GM12878 (cell line): Measurements from ENCODE around the gene LYPD5. TPM values are rescaled to one million over a fixed set of nuclear protein-coding genes. Genes with fewer than 3 reads are reported as not detected.
A peak's percentile ranks its signal among the peaks of the same experiment; 100 is the strongest.

Experiments used
- ATAC-seq: fragments of 200-7000 bp; cut with Tn5 transposase; 3 replicates; pipeline ENCODE4 v1.9.1; 2020; ENCODE audit warnings: mild to moderate bottlenecking, moderate library complexity
- BruUV-seq: library from RNA; stranded (reverse); fragments of 400-500 nt; replicated peaks from 2 replicates; lab custom pipeline; 2021; lab: Mats Ljungman, UMichigan
- CTCF ChIA-PET: fragments of 300-600 bp; sonication (Branson Sonifier 250); formaldehyde crosslinking; extraction: SDS; loops from one replicate; lab custom pipeline; 2021; ENCODE audit warnings: inconsistent platforms; lab: Yijun Ruan, JAX
- POLR2A ChIA-PET: fragments of 350-600 bp; formaldehyde crosslinking; extraction: SDS; loops from one replicate; lab custom pipeline; 2021; ENCODE audit warnings: inconsistent platforms; lab: Charles Lee
- RAD21 ChIA-PET: fragments of 300-600 bp; sonication (Branson Sonifier 250); formaldehyde crosslinking; loops from one replicate; lab custom pipeline; 2023; ENCODE audit warnings: antibody characterized with exemption; ENCODE audit not compliant: unreplicated experiment; lab: Charles Lee
- SMC1A ChIA-PET: fragments of 300-600 bp; sonication (Branson Sonifier 250); formaldehyde crosslinking; loops from one replicate; lab custom pipeline; 2023; ENCODE audit not compliant: unreplicated experiment, uncharacterized antibody; lab: Charles Lee
- DNase-seq: peaks from one replicate; pipeline ENCODE4 v3.0.0-alpha.2; 2011; ENCODE audit warnings: low read depth, low spot score
- FAIRE-seq: peaks from 3 replicates; lab custom pipeline; 2011; peaks lifted over from hg19 to GRCh38; lab: Jason Lieb, UNC
- H2AFZ ChIP-seq: 2 replicates; pipeline ENCODE4 v1.6.0; 2011; ENCODE audit warnings: low read depth, low read length, control low read depth; ENCODE audit not compliant: control insufficient read depth
- H3K27ac ChIP-seq: 2 replicates; pipeline ENCODE4 v1.5.1; 2011; ENCODE audit warnings: control low read depth; ENCODE audit not compliant: control insufficient read depth, insufficient read depth
- H3K27me3 ChIP-seq, 2 experiments: replicated peaks in 1 of 2; 2 replicates each; pipeline versions ENCODE4 v1.6.0 to v1.6.1; 2011; ENCODE audit warnings: low read length in 1 of 2; ENCODE audit not compliant: control insufficient read depth in 2 of 2, insufficient read depth in 2 of 2
- H3K36me3 ChIP-seq, 2 experiments: 2 replicates each; pipeline ENCODE4 v1.5.1; 2011; ENCODE audit warnings: low read length in 1 of 2; ENCODE audit not compliant: control insufficient read depth in 2 of 2, insufficient read depth in 2 of 2
- H3K4me1 ChIP-seq: 2 replicates; pipeline ENCODE4 v1.6.1; 2011; ENCODE audit warnings: mild to moderate bottlenecking, low read length, moderate library complexity, mixed read lengths; ENCODE audit not compliant: control insufficient read depth, insufficient read depth
- H3K4me2 ChIP-seq: 2 replicates; pipeline ENCODE4 v1.6.0; 2011; ENCODE audit warnings: control low read depth; ENCODE audit not compliant: control insufficient read depth, insufficient read depth
- H3K4me3 ChIP-seq: fragments of 200-600 bp; sonication (generic); 2 replicates; pipeline ENCODE4 v1.5.1; 2016
- H3K79me2 ChIP-seq: 2 replicates; pipeline ENCODE4 v1.6.0; 2011; ENCODE audit warnings: low read length; ENCODE audit not compliant: control insufficient read depth, insufficient read depth
- H3K9ac ChIP-seq: 2 replicates; pipeline ENCODE4 v1.8.0; 2011; ENCODE audit warnings: low read length, control low read depth, mixed read lengths; ENCODE audit not compliant: control insufficient read depth, insufficient read depth
- H3K9me3 ChIP-seq: replicated peaks from 3 replicates; pipeline ENCODE4 v1.5.1; 2011; ENCODE audit warnings: mild to moderate bottlenecking, low read length; ENCODE audit not compliant: control insufficient read depth, insufficient read depth
- H4K20me1 ChIP-seq: 2 replicates; pipeline ENCODE4 v1.6.0; 2011; ENCODE audit not compliant: control insufficient read depth, insufficient read depth
- NRF1 ChIP-seq: conservative IDR thresholded peaks from 2 replicates; pipeline ENCODE4 v1.6.1; 2011; ENCODE audit warnings: mild to moderate bottlenecking, low read depth, low read length, improper control_type of control experiment
- RB1 ChIP-seq: fragments of 450-650 bp; formaldehyde crosslinking; IDR thresholded peaks from 2 replicates; pipeline ENCODE4 v1.6.1; 2017; ENCODE audit warnings: mild to moderate bottlenecking, borderline replicate concordance
- RELB ChIP-seq: fragments of 450-650 bp; IDR thresholded peaks from 2 replicates; pipeline ENCODE4 v1.6.1; 2017; ENCODE audit warnings: low read depth, mild to moderate bottlenecking, moderate library complexity
- RFX5 ChIP-seq: IDR thresholded peaks from 2 replicates; pipeline ENCODE4 v1.6.1; 2011; ENCODE audit warnings: low read depth, low read length, improper control_type of control experiment
- SREBF2 ChIP-seq: IDR thresholded peaks from 2 replicates; pipeline ENCODE4 v1.6.1; 2012; ENCODE audit warnings: mild to moderate bottlenecking, low read length
- SRF ChIP-seq, 2 experiments: IDR thresholded peaks; 2 replicates each; pipeline ENCODE4 v1.6.1; 2011; ENCODE audit warnings: low read depth in 2 of 2, low read length in 2 of 2, mild to moderate bottlenecking in 1 of 2, moderate library complexity in 1 of 2
- TARDBP ChIP-seq: IDR thresholded peaks from 2 replicates; pipeline ENCODE4 v1.6.1; 2016; ENCODE audit warnings: borderline replicate concordance
- TCF3 ChIP-seq: IDR thresholded peaks from 2 replicates; pipeline ENCODE4 v1.6.1; 2012; ENCODE audit warnings: low read depth, mild to moderate bottlenecking, low read length, borderline replicate concordance; ENCODE audit not compliant: insufficient read depth
- ZBED1 ChIP-seq: IDR thresholded peaks from 2 replicates; pipeline ENCODE4 v1.6.1; 2016; ENCODE audit warnings: borderline replicate concordance
- ZBTB33 ChIP-seq: fragments of 450-650 bp; IDR thresholded peaks from 2 replicates; pipeline ENCODE4 v1.6.1; 2017; ENCODE audit warnings: mild to moderate bottlenecking
- ZBTB40 ChIP-seq: fragments of 450-650 bp; IDR thresholded peaks from 2 replicates; pipeline ENCODE4 v1.6.1; 2016; ENCODE audit warnings: mild to moderate bottlenecking, moderate library complexity, borderline replicate concordance
- WGBS: methylation state at CpG from one replicate; pipeline ENCODE4 v1.1.6; 2016; ENCODE audit warnings: low lambda C conversion rate; ENCODE audit not compliant: insufficient replicate concordance, insufficient coverage; ENCODE audit errors: missing lambda C conversion rate; 5-methylcytosine and 5-hydroxymethylcytosine counted together
- in situ Hi-C: fragments of 300-500 bp; cut with MboI; formaldehyde crosslinking; loops from 9 replicates; pipeline ENCODE4 v1.14.3; 2018; ENCODE audit warnings: mixed read lengths
- intact Hi-C: fragments of 100-400 bp; cut with micrococcal nuclease; formaldehyde crosslinking; loops from one replicate; pipeline ENCODE4 v1.14.2; 2022; ENCODE audit not compliant: unreplicated experiment
- polyA plus RNA-seq, 11 experiments: library from polyadenylated mRNA; depleted of rRNA in 4 of 11; unstranded in 6 of 11; stranded (reverse) in 5 of 11; fragments of >200 nt; fragmentation: Nextera tagmentation in 4 of 11; fragmentation: Illumina TruSeq in 1 of 11; extraction: Ambion mirVana in 4 of 11; extraction: Trizol in 1 of 11; gene quantifications; 1 replicate in 1 of 11; 2 replicates in 10 of 11; pipeline versions ENCODE4 v1.2.1 to v1.2.3, GENCODE V29; 2011 to 2016; ENCODE audit warnings: inconsistent platforms in 2 of 11, missing spikeins in 2 of 11, low read depth in 1 of 11
- total RNA-seq, 4 experiments: library from RNA; depleted of rRNA in 3 of 4; stranded (reverse); fragments of >200 nt in 3 of 4; fragmentation: Illumina TruSeq in 1 of 4; extraction: Trizol in 1 of 4; gene quantifications; 2 replicates each; pipeline versions ENCODE4 v1.2.1 to v1.2.3, GENCODE V29; 2013 to 2021

LYPD5 gene
- total and polyA plus RNA-seq, 10 of the 15 experiments (the other 5 are each of a cell fraction or from before 2014, with no cell fraction given): 0.04 to 2.2 (median 0.69) TPM; not detected in 1

- TF ChIP-seq ZBTB40 (no peak), RB1 (peak; percentile 26; the same call in 1 of the 2 replicates), TARDBP (no peak), SRF (IDR thresholded peaks at IDR 0.05; ENCODE audit: low read depth in 2 of 2, low read length in 2 of 2) (no peak)
Observed at GRCh38 chr19:43780706-43781525, 21.3 kb downstream of the LYPD5 start, which contains the start of gene KCNN4 (continued).

GRCh38 chr19:43779820-43780219 is 22.4 kb downstream of the LYPD5 start:
- CTCF ChIA-PET: interaction anchor here (2.5 to 9.2 kb wide), 4 partner anchors 10 to 111 kb away, joined by 8 to 324 read pairs (median 96); partner anchors contain the start of gene SMG9
- intact Hi-C loops (loop anchor here (2.0 to 10.0 kb wide), 3 partner anchors 111 to 335 kb away; no protein-coding TSS in a partner anchor), in situ Hi-C loops (no loop called here)
- POLR2A ChIA-PET: interaction anchor here (0.5 to 8.4 kb wide), 9 partner anchors 20 to 222 kb away, joined by 3 to 389 read pairs (median 3); partner anchors contain the start of genes IRGQ, SMG9 and ZNF45
- Histone ChIP-seq H3K27me3 (no peaks in the 10 kb centered on the region), H3K4me1 (peaks cover 69% of the 10 kb centered on the region), H3K4me3 (peak overlapping the region; percentile 100), H3K4me2 (peak overlapping the region; percentile 83), H3K79me2 (peaks cover 61% of the 10 kb centered on the region), H3K36me3 (peaks cover 0 to 4% of the 10 kb centered on the region in 2 experiments; a peak in 1 of 4 replicates), H4K20me1 (no peaks in the 10 kb centered on the region), H3K9ac (peak overlapping the region; percentile 88), H3K27ac (peak overlapping the region; percentile 95), H3K9me3 (no peaks in the 10 kb centered on the region), H2AFZ (no peak overlapping the region)
- SMC1A ChIA-PET: interaction anchor here (1.1 to 8.3 kb wide), 7 partner anchors 10 to 255 kb away, joined by 3 to 325 read pairs (median 5); partner anchors contain the start of genes PLAUR and SMG9
- 0% methylated on average over 3 of the region's 3 CpGs for WGBS
- DNase-seq (no peak), ATAC-seq (peak; percentile 36), FAIRE-seq (no peak)
- RAD21 ChIA-PET: interaction anchor here (0.9 to 7.4 kb wide), 7 partner anchors 9 to 111 kb away, joined by 3 to 148 read pairs (median 86); partner anchors contain the start of genes PLAUR and SMG9
- BruUV-seq: no TSS peak
- TF ChIP-seq ZBTB33 (no peak), ZBED1 (no peak), RELB (0 out of 2 replicates have a peak, but pooled peaks have one; percentile 25), NRF1 (no peak), SREBF2 (no peak), TCF3 (no peak), RFX5 (no peak)
